CD4-positive, alpha-beta T cell treated with Interleukin-10 for 1 hour (primary cell): ENCODE results near the gene NDUFS8.
"Not testable (repeated sequence)": the region's sequence is repeated elsewhere in the genome, so short reads cannot be mapped to it uniquely, and the experiment has no call there.

Experiments
- DNase-seq: peaks from one replicate; pipeline ENCODE4 v3.0.0-alpha.2; 2020

NDUFS8 gene

GRCh38 chr11:68030318-68031143, at the start of gene NDUFS8:
Gene NDUFS8 (plus strand): TSS chr11:68030681. CDS start chr11:68032152, 1,471 bp downstream.
- peak; percentile 99 for DNase-seq

- DNase-seq = not testable (repeated sequence)
Measured at GRCh38 chr11:67981226-67981625, 49.3 kb upstream of the NDUFS8 start.

DNA sequence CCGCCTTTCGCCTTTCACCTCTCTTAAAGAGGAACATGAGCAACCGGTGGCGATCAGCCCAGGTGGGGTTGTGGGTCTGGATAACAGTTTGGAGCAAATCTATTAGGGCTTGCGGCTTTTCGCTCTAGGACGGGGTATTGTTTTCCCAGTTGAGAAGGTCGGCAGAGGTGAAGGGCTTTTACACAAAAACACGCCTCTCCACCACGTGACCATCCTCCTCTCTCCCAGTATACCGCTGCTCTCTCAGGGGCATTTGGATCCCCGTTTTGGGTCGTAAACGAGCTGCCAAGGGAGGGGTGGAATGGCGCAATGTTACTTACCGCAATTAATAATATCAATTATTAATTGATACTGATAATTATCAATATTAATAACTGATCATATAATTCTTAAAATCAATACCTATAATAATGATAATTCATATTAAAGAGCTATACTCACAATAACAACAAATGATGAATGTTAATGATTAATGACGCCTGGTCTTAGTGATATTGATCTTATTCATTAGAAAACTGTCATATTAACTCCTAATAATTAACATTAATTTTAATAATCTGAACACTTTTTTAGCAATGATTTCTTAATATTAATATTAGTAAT, 48.1 kb upstream of the NDUFS8 start:
- not testable (repeated sequence) for DNase-seq

- no peak for DNase-seq
Measured at GRCh38 chr11:67983951-67984350, 46.5 kb upstream of the NDUFS8 start.

GRCh38 chr11:67985302-67985701, 45.2 kb upstream of the NDUFS8 start:
- not testable (repeated sequence) for DNase-seq

- not testable (repeated sequence) for DNase-seq
Measured at GRCh38 chr11:67990546-67991346, 39.7 kb upstream of the NDUFS8 start.

DNA sequence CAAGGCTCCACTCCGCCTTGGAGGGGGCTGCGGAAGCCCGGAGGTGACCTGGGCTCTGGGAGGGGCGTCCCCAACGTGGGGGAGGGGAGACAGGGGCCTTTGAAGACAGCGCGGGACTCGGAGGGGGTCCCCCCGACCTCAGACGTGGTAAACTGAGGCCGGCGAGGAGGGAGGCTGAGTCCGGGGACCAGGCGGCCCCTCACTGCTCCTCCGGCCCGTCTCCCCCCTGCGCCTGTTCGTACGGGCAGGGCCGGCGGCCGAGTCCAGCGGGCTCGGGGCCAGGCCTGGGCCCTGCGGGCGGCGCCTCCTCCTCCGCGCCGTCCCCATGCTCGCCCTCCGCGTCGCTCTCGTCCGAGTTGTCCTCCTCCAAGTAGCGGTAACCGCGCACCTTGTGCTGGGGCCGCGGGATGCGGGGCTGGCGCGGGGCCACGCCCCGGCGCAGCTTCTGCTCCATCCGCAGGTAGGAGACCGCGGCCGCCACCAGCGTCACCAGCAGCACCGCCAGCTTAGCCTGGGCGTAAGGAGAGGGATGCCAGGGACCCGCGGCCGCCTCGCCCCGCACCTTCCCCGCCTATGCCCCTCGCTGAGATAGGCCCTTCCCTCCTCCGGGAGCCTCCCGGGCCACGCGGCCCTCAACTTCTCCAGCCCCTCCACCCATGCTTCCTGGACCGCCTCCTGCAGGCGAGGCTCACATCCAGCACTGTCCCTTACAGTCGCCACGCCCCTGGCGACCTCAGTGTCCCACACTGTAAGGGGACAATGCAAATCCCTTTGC, 38.9 kb upstream of the NDUFS8 start:
- DNase-seq = not testable (repeated sequence)

GRCh38 chr11:67993821-67994220, 36.7 kb upstream of the NDUFS8 start:
- DNase-seq = peak; percentile 60

DNA sequence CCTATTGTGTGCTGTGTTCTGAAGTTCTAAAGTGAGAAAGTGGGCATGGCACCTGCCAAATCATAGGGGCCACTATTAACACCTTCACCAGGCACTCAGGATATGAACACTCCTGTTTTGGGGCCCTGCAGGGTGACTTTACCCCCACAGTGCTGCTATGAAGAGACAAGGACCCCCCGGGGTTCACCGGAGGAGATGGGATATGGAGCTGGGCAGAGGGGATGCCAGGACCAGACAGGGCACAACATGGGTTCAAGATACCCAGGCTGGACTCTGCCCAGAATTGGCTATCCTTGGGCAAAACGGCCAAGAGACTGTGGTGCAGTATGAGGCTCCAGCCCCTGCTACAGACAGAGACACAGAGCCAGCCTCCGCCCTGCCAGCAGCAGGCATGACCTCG, 36.1 kb upstream of the NDUFS8 start:
- not testable (repeated sequence) for DNase-seq

GRCh38 chr11:67995129-67995528, 35.4 kb upstream of the NDUFS8 start:
- DNase-seq = not testable (repeated sequence)

DNA sequence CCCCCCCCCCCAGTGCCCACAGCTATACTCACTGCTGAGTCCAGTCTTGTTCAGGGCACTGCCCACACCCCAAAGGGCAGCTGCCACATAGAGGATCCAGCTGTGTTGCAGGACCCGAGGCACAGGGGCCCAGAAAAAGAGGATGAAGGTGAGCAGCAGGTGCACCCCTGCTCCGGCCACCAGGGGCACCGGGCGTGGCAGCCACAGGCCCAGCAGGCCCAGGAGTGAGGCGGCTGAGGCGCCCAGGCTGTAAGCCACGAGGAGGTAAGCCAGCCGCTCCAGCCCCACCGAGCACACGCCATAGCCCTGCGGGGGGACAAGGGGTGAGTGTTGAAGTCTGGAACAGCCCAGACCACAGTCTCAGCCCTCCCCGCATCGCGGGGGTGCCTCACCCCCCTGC, 34.9 kb upstream of the NDUFS8 start:
- not testable (repeated sequence) for DNase-seq

GRCh38 chr11:67996051-67996450, 34.4 kb upstream of the NDUFS8 start:
- no peak for DNase-seq

- peak; percentile 42 for DNase-seq
Measured at GRCh38 chr11:67996622-67997474, 33.6 kb upstream of the NDUFS8 start.

- DNase-seq = no peak
Measured at GRCh38 chr11:67997475-67997921, 33.0 kb upstream of the NDUFS8 start.

DNA sequence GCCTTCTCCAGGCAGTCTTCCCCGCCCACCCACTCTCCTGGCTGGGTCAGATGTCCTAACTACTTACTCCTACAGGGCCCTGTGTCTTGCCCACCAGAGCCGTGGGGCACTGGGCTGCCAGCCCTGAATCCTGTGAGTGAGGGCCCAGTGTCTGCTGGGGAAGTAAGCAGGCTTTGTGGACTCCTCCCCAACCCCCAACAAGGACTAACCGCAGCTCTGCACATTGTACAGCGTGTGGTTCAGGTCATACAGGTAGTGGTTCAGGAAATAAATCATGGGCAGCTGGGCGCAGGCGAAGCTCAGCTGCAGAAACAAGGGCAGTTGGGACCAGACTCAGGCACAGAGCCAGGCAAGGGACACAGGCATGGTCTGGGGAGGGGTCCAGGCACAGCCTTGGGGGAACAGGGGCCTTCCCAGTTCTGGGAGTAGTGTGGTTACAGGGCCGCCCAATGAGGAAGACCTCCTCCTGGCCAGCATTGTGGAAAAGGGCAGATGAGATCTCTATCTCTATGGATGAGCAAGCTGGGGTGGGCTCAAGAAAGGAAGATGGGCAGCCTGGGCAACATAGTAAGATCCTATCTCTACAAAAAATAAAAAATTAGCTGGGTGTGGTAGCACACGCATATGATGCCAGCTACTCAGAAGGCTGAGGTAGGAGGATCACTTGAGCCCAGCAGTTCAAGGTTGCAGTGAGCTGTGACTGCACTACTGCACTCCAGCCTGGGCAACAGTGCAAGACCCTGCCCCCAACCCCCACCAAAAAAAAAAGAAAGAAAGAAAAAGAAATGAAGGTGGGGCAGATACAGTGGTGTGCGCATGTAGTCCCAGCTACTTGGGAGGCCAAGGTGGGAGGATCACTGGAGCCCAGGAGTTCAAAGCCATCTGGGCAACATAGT, 32.1 kb upstream of the NDUFS8 start:
- peak; percentile 13 for DNase-seq

- DNase-seq = no peak
Measured at GRCh38 chr11:67999201-67999629, 31.3 kb upstream of the NDUFS8 start.

- no peak for DNase-seq
Measured at GRCh38 chr11:67999704-68000103, 30.8 kb upstream of the NDUFS8 start.

- no peak for DNase-seq
Measured at GRCh38 chr11:68002575-68002937, 27.9 kb upstream of the NDUFS8 start.

DNA sequence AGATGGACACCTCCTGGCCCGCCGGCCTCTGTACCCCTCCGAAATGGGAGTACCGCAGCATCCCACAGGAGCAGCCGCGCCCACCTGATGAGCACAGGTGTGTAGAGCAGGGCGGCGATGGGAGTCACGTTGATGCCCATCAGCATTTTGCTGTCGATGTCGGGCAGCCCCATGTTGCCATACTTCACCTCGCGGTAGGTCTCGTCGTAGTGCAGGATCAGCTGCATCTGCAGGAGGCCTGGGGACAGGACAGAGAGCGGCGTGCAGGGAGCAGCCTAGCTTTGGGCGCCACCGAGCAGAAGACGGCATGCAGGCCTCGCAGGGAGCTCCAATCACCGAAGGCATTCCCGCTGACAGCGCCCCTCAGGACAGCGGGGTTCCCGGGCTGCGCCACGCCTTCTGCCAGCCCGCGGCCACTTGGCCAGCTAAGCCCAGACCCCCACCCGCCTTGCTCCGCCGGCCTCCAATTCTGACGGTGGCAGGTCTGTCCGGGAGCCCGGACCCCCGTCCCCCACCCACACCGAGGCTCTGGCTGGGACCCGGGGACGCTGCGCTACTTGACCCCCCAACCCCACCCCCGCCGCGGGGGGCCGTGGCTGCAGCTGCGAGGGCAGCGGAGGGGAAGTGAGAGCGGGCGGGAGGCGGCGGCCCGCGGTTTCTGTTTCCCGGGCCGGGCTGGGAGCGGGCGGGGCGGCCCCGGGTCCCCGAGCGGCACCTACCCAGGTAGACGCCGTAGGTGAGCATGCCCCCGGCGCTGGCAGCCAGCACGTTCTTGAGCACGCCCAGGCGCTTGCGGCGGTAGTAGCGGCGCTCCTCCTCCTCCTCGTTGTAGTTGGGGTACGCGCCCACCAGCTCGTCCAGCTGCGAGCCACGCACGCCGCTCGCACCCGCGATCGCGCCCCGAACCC, 27.3 kb upstream of the NDUFS8 start:
- DNase-seq = peak; percentile 65
